OCI-LY1 (cell line): Measurements from ENCODE around the gene SMIM41.

ENCODE experiments used
- H2AFZ ChIP-seq: fragments of 200-600 bp; sonication (generic), shearing (Covaris generic); 2 replicates; pipeline ENCODE4 v1.6.0; 2014; ENCODE audit warnings: antibody characterized with exemption, mild to moderate bottlenecking, low read length
- H3F3A ChIP-seq: fragments of 200-600 bp; sonication (generic), shearing (Covaris generic); 2 replicates; pipeline ENCODE4 v1.6.0; 2014; ENCODE audit warnings: mild to moderate bottlenecking, antibody characterized with exemption, low read length, moderate library complexity; ENCODE audit not compliant: insufficient read depth
- H3K27ac ChIP-seq: fragments of 200-600 bp; sonication (generic); 2 replicates; pipeline ENCODE4 v1.5.1; 2014; ENCODE audit warnings: low read length, mixed run types, mild to moderate bottlenecking, low read depth; ENCODE audit not compliant: poor library complexity, severe bottlenecking
- H3K27me3 ChIP-seq: fragments of 200-600 bp; sonication (generic); 2 replicates; pipeline ENCODE4 v1.6.0; 2014; ENCODE audit warnings: antibody characterized with exemption, mild to moderate bottlenecking, low read length, moderate library complexity; ENCODE audit not compliant: insufficient read depth
- H3K36me3 ChIP-seq: fragments of 200-600 bp; sonication (generic); 2 replicates; pipeline ENCODE4 v1.6.1; 2014; ENCODE audit warnings: mild to moderate bottlenecking, antibody characterized with exemption, low read length, moderate library complexity, mixed read lengths; ENCODE audit not compliant: insufficient read depth
- H3K4me1 ChIP-seq: fragments of 200-600 bp; sonication (generic); 2 replicates; pipeline ENCODE4 v1.5.1; 2014; ENCODE audit warnings: mild to moderate bottlenecking, low read length, moderate library complexity; ENCODE audit not compliant: insufficient read depth, severe bottlenecking
- H3K4me2 ChIP-seq: fragments of 200-600 bp; sonication (generic), shearing (Covaris generic); 2 replicates; pipeline ENCODE4 v1.6.1; 2014; ENCODE audit warnings: low read length
- H3K4me3 ChIP-seq: fragments of 200-600 bp; sonication (generic); 2 replicates; pipeline ENCODE4 v1.5.1; 2014; ENCODE audit warnings: low read length, low read depth, mild to moderate bottlenecking, mixed read lengths; ENCODE audit not compliant: poor library complexity, severe bottlenecking
- H3K79me2 ChIP-seq: fragments of 200-600 bp; shearing (Covaris generic); 2 replicates; pipeline ENCODE4 v1.6.1; 2016; ENCODE audit warnings: mixed run types, low read length, mixed read lengths; ENCODE audit not compliant: insufficient read depth
- H3K9ac ChIP-seq: fragments of 200-600 bp; sonication (generic), shearing (Covaris generic); 2 replicates; pipeline ENCODE4 v1.6.1; 2014; ENCODE audit warnings: mild to moderate bottlenecking, low read length, mixed read lengths
- H3K9me2 ChIP-seq: fragments of 200-600 bp; sonication (generic), shearing (Covaris generic); 2 replicates; pipeline ENCODE4 v1.6.1; 2014; ENCODE audit warnings: low read depth, mild to moderate bottlenecking, low read length, mixed read lengths
- H3K9me3 ChIP-seq: fragments of 200-600 bp; shearing (Covaris generic); 2 replicates; pipeline ENCODE4 v1.6.1; 2014; ENCODE audit warnings: low read length, mixed read lengths
- H4K20me1 ChIP-seq: fragments of 200-600 bp; sonication (generic), shearing (Covaris generic); 2 replicates; pipeline ENCODE4 v1.6.0; 2016; ENCODE audit warnings: mild to moderate bottlenecking, low read length; ENCODE audit not compliant: insufficient read depth
- CTCF ChIP-seq: fragments of 200-600 bp; sonication (generic), shearing (Covaris generic); IDR thresholded peaks from 2 replicates; pipeline ENCODE4 v1.5.1; 2017; ENCODE audit warnings: mild to moderate bottlenecking, antibody characterized with exemption, low read length, moderate library complexity, mixed read lengths
- EZH2 ChIP-seq: fragments of 200-600 bp; sonication (generic), shearing (Covaris generic); IDR thresholded peaks from 2 replicates; pipeline ENCODE4 v1.8.0; 2017; ENCODE audit warnings: borderline replicate concordance, mixed run types, mild to moderate bottlenecking, antibody characterized with exemption, low read length, moderate library complexity, mixed read lengths

SMIM41 gene

GRCh38 chr12:52084491-52085231 is 5.2 kb downstream of the SMIM41 start:
- H3K9me3 ChIP-seq, result no peaks in the 10 kb centered on the region
- no peak overlapping the region for H2AFZ ChIP-seq
- no peak overlapping the region for H3K27ac ChIP-seq
- TF ChIP-seq CTCF (no peak), EZH2 (no peak)
- no peak overlapping the region for H3K4me2 ChIP-seq
- peaks cover 4% of the 10 kb centered on the region; the same call in 1 of the 2 replicates for H3K36me3 ChIP-seq
- no peaks in the 10 kb centered on the region for H3K9me2 ChIP-seq
- no peak overlapping the region for H3K9ac ChIP-seq
- H3K4me1 ChIP-seq, result peaks cover 69% of the 10 kb centered on the region
- H3K4me3 ChIP-seq, result no peak overlapping the region
- no peaks in the 10 kb centered on the region for H3K79me2 ChIP-seq
- H3K27me3 ChIP-seq, result no peaks in the 10 kb centered on the region
- H4K20me1 ChIP-seq, result no peaks in the 10 kb centered on the region
- H3F3A ChIP-seq, result no peaks in the 10 kb centered on the region

DNA sequence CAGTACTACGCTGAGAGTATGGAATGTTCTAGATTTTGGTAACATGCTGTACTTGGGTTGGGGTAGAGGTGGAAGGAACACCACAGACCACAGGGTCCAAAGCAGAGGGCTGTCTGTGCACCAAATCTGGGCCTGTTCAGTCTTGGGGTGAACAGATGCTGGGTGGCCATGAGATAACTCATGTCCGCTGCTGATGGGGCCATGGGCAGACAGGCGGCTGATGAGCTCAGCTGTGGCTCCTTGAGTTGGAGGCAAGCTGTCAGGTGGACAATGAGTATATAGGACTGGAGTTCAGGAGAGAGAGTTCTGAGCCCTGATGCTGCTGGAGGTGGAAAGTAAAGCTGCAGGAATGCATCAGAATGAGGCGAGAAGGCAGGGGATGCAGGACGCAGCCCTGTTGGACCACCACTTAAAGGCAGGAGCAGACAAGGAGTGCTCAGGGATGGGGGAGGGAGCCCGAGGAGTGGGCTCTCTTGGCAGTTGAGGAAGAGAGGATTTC is 6.2 kb downstream of the SMIM41 start:
- H3K9ac ChIP-seq, result no peak overlapping the region
- no peak overlapping the region for H2AFZ ChIP-seq
- no peak overlapping the region for H3K27ac ChIP-seq
- no peak overlapping the region for H3K4me3 ChIP-seq
- H3K36me3 ChIP-seq, result no peaks in the 10 kb centered on the region
- no peaks in the 10 kb centered on the region for H3F3A ChIP-seq
- H3K27me3 ChIP-seq, result no peaks in the 10 kb centered on the region
- no peaks in the 10 kb centered on the region for H3K79me2 ChIP-seq
- H3K9me3 ChIP-seq, result no peaks in the 10 kb centered on the region
- peaks cover 74% of the 10 kb centered on the region for H3K4me1 ChIP-seq
- no peak overlapping the region for H3K4me2 ChIP-seq
- no peak for TF ChIP-seq EZH2
- no peak for TF ChIP-seq CTCF
- no peaks in the 10 kb centered on the region for H3K9me2 ChIP-seq
- no peaks in the 10 kb centered on the region for H4K20me1 ChIP-seq

DNA sequence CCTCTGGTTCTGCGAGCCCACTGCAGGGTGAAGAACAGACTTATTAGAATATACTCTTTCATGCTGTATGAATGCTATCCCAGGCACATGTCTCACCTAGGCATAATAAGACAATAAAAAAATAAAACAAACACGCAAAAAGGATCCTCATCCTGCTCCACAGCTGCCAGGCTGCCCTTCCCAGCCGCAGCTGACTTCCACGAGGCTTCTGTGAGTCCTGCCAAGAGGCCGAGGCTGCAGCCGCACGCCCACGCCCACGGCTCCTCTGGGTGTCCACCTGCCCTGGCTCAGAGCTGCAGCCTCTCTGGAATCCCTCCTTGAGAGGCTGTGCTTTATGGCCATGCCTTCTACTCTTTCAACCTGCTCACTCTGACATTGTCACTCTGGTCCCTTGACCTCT is 6.9 kb downstream of the SMIM41 start:
- no peaks in the 10 kb centered on the region for H3K79me2 ChIP-seq
- H3K4me3 ChIP-seq, result no peak overlapping the region
- H2AFZ ChIP-seq, result no peak overlapping the region
- peaks cover 67% of the 10 kb centered on the region for H3K4me1 ChIP-seq
- no peaks in the 10 kb centered on the region for H3F3A ChIP-seq
- H3K36me3 ChIP-seq, result no peaks in the 10 kb centered on the region
- H4K20me1 ChIP-seq, result no peaks in the 10 kb centered on the region
- H3K9me2 ChIP-seq, result no peaks in the 10 kb centered on the region
- TF ChIP-seq CTCF (no peak), EZH2 (no peak)
- no peak overlapping the region for H3K9ac ChIP-seq
- H3K4me2 ChIP-seq, result no peak overlapping the region
- H3K27ac ChIP-seq, result no peak overlapping the region
- no peaks in the 10 kb centered on the region for H3K9me3 ChIP-seq
- no peaks in the 10 kb centered on the region for H3K27me3 ChIP-seq
